ENCODE results near the gene SLC22A1. TPM values are rescaled to one million over a fixed set of nuclear protein-coding genes. Genes with fewer than 3 reads are reported as not detected.
"Not testable (repeated sequence)": the region's sequence is repeated elsewhere in the genome, so short reads cannot be mapped to it uniquely, and the experiment has no call there.

Gene SLC22A1
- total RNA-seq, 1 donor from 2014 or later, result 0.27 TPM

DNA sequence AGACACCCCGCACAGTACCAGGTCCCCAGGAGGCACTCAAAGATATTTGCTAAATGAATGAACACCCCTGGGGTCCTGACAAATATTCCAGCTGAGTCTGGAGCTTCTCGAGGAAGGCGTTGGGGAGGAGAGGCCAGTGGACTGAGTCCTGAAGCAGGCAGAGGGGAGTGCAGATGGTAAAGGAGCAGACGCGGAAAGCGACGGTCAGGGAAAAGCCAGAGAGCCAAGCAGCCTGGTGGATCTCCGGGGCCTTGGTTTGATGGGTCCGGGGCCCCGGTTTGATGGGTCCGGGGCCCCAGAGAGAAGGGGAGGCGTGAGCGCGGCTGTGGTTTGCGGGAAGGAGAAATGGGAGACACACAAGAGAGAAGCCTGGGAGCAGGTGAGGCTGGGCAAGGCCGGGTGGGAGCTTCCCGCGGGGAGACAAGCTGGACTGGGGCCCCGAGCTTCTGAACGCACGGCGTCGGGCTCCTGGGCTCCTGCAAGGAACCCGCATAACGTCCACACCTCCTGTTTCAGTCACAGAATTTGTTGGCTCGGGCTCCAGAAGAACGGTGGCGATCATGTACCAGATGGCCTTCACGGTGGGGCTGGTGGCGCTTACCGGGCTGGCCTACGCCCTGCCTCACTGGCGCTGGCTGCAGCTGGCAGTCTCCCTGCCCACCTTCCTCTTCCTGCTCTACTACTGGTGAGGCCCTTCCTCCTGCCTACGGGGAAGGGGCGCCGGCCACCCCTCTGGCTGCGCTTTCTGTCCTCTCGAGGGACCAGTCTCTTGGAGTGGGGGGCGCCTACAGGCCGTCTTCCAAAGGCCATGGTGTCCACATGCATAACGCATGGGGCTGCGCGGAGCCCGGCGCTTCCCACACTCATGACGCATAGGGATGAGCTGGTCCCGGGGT, 12.1 kb downstream of the SLC22A1 start:
- H3K27me3 ChIP-seq (ENCODE audit: low read depth), result no peaks in the 10 kb centered on the region
- intact Hi-C loops (cut with micrococcal nuclease), result loop anchor here (10.0 kb wide), 1 partner anchor 321 kb away; no protein-coding TSS in a partner anchor
- H3K9me3 ChIP-seq (replicated peaks), result no peaks in the 10 kb centered on the region
- DNase-seq, result no peak
- H3K36me3 ChIP-seq, result no peaks in the 10 kb centered on the region
- peaks cover 4% of the 10 kb centered on the region for H3K4me1 ChIP-seq
- no peak overlapping the region for H3K4me3 ChIP-seq
- TF ChIP-seq, protein P1, sequence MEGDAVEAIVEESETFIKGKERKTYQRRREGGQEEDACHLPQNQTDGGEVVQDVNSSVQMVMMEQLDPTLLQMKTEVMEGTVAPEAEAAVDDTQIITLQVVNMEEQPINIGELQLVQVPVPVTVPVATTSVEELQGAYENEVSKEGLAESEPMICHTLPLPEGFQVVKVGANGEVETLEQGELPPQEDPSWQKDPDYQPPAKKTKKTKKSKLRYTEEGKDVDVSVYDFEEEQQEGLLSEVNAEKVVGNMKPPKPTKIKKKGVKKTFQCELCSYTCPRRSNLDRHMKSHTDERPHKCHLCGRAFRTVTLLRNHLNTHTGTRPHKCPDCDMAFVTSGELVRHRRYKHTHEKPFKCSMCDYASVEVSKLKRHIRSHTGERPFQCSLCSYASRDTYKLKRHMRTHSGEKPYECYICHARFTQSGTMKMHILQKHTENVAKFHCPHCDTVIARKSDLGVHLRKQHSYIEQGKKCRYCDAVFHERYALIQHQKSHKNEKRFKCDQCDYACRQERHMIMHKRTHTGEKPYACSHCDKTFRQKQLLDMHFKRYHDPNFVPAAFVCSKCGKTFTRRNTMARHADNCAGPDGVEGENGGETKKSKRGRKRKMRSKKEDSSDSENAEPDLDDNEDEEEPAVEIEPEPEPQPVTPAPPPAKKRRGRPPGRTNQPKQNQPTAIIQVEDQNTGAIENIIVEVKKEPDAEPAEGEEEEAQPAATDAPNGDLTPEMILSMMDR (IDR thresholded peaks at IDR 0.05; ENCODE audit: borderline replicate concordance), result no peak
- no peak overlapping the region for H3K27ac ChIP-seq (replicated peaks)

DNA sequence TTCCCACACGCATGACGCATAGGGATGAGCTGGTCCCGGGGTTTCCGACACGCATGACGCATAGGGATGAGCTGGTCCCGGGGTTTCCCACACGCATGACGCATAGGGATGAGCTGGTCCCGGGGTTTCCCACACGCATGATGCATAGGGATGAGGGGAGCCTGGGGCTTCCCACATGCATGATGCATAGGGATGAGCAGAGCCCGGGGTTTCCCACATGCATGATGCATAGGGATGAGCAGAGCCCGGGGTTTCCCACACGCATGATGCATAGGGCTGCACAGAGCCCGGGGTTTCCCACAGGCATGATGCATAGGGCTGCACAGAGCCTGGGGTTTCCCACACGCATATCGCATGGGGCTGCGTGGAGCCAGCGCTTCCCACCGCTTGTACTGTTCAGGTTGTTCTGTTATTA, 12.7 kb downstream of the SLC22A1 start:
- not testable (repeated sequence) for H3K27ac ChIP-seq (replicated peaks); H3K4me3 ChIP-seq; H3K9me3 ChIP-seq (replicated peaks); H3K27me3 ChIP-seq (ENCODE audit: low read depth); H3K36me3 ChIP-seq; H3K4me1 ChIP-seq; DNase-seq
- intact Hi-C loops (cut with micrococcal nuclease), result loop anchor here (10.0 kb wide), 1 partner anchor 320 kb away; no protein-coding TSS in a partner anchor

DNA sequence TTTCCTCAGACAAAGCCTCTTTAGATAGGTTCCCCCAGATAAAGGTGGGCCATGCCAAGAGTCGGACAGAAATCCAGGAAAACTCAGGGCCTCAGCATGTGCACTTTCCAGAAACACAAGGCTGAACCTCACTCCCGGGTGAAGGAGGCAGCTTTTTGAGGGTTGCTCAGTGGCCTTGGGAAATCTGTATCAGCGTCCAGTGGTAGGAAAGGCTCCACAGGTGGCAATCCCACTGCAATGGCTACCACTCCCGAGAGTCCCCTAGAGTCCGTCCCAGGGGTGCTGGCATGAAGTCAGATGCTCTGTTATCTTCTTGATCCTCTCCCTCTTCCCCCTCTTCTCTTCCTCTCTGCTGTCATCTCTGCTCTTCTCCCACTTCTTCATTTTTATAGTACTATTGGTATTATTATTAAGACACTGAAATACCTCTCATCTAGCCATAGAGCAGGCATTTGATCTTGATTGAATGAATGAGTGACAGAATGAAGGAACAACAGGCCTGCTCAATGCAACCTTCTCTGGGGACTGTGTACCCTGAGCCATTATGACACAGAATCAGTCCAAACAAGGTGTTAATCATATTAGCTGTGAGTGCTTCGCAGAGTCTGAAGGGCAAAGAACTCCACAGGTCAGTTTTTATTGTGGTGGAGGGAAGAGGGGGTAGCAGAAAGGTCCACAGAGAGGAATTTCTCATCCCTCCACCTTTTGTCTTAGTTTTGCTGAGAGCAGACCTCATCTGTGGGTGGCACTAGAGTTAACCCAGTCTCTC, 13.3 kb downstream of the SLC22A1 start:
- TF ChIP-seq, protein P1 (IDR thresholded peaks at IDR 0.05; ENCODE audit: borderline replicate concordance), result no peak
- no peak for DNase-seq
- Histone ChIP-seq H3K9me3 (replicated peaks) (no peaks in the 10 kb centered on the region), H3K27me3 (ENCODE audit: low read depth) (no peaks in the 10 kb centered on the region), H3K4me1 (peaks cover 5% of the 10 kb centered on the region), H3K4me3 (no peak overlapping the region), H3K27ac (replicated peaks) (no peak overlapping the region), H3K36me3 (no peaks in the 10 kb centered on the region)
- intact Hi-C loops (cut with micrococcal nuclease), result loop anchor here (10.0 kb wide), 1 partner anchor 320 kb away; no protein-coding TSS in a partner anchor

DNA sequence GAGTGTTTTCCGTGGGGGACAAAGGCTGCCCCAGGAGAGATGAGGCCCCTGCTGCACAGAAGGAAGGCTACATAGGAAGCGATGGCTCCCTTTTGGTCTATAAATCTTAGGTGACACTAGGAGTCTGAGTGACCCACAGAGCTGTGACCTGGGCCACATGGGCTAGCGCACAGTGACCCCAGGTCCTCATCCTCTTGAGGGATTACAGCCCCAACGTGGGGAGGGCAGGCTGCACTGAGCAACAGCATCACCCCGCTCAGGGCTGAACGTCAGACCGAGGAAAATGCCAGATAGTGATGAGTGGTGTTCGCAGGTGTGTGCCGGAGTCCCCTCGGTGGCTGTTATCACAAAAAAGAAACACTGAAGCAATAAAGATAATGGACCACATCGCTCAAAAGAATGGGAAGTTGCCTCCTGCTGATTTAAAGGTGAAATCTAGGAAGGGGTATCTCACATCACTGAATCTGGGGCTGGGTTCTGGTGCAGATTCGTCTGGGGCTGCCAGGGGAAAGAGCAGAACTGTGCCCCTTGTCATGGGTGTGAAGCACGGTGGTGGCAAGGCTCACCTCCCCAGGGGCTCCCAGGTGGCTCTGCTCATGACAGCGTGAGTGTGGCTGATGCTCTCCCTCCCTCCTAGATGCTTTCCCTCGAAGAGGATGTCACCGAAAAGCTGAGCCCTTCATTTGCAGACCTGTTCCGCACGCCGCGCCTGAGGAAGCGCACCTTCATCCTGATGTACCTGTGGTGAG, 14.5 kb downstream of the SLC22A1 start:
- Histone ChIP-seq H3K4me3 (no peak overlapping the region), H3K9me3 (replicated peaks) (no peaks in the 10 kb centered on the region), H3K4me1 (peaks cover 5% of the 10 kb centered on the region), H3K27ac (replicated peaks) (no peak overlapping the region), H3K27me3 (ENCODE audit: low read depth) (no peaks in the 10 kb centered on the region), H3K36me3 (no peaks in the 10 kb centered on the region)
- no peak for DNase-seq
- TF ChIP-seq, protein P1 (IDR thresholded peaks at IDR 0.05; ENCODE audit: borderline replicate concordance), result no peak
- intact Hi-C loops (cut with micrococcal nuclease), result loop anchor here (10.0 kb wide), 1 partner anchor 319 kb away; no protein-coding TSS in a partner anchor

DNA sequence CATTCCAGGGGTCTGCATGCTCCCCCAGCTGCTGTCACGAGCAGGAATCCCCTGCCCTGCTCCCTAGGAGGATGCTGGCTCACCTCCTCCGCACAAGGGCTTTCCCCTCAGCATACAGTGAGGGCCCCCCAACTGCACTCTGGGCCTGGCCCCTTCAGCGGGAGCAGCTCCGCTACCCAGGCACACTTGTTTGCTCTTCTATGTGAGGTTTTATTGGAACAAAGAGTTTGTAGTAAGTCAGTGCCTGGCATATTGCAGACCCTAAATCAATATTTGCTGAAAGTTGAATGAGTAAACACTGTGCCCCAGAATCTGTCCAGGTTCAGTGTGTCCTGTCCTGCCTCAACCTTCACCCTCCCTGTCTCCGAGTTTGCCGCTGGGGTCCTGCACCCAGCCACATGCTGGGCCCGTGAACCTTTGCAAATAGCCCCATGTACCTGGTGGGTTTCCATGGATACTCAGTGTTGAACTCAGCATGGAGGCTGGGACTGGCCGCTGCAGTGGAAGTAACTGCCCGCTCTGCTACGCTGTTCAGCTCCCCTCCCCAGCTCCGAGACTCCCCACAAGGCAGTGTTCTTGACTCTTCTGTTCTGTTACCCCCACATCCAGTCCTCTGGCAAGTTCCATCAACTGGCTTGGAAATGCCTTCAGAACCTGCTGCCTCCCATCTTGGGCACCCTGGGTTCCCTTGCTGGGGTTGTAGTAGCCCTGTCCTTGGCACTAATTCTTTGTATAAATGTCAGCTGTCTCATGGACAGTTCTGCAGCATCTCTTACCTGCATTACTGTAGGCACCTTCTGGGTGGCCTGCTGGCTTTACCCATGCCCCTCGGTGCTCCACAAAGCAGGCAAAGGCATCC, 15.7 kb downstream of the SLC22A1 start:
- no peaks in the 10 kb centered on the region for H3K27me3 ChIP-seq (ENCODE audit: low read depth)
- H3K27ac ChIP-seq (replicated peaks), result no peak overlapping the region
- no peaks in the 10 kb centered on the region for H3K36me3 ChIP-seq
- no peaks in the 10 kb centered on the region for H3K9me3 ChIP-seq (replicated peaks)
- H3K4me3 ChIP-seq, result no peak overlapping the region
- intact Hi-C loops (cut with micrococcal nuclease), result loop anchor here (10.0 kb wide), 1 partner anchor 317 kb away; no protein-coding TSS in a partner anchor
- H3K4me1 ChIP-seq, result peaks cover 5% of the 10 kb centered on the region
- DNase-seq, result no peak
- TF ChIP-seq, protein P1 (IDR thresholded peaks at IDR 0.05; ENCODE audit: borderline replicate concordance), result no peak

All from left ventricle myocardium inferior (tissue), 1 donor.